Activated CD4-positive, alpha-beta T cell treated with anti-CD3 and anti-CD28 coated beads, Interleukin-2, amount 10 ng/mL, durations not matched to agents 24 days and 14 days (primary cell): ENCODE data around the gene HECW1. TPM values are rescaled to one million over a fixed set of nuclear protein-coding genes. Genes with fewer than 3 reads are reported as not detected.

Experiments used
- DNase-seq: peaks from one replicate; pipeline ENCODE4 v3.0.0; 2022
- H3K27ac Mint-ChIP-seq: one replicate; pipeline ENCODE4 v1.8.0; 2022; ENCODE audit warnings: mild to moderate bottlenecking, mixed read lengths
- H3K27me3 Mint-ChIP-seq: one replicate; pipeline ENCODE4 v1.8.0; 2022; ENCODE audit warnings: mixed read lengths
- H3K36me3 Mint-ChIP-seq: one replicate; pipeline ENCODE4 v1.8.0; 2022; ENCODE audit warnings: low read depth, mild to moderate bottlenecking, mixed read lengths
- H3K4me1 Mint-ChIP-seq: one replicate; pipeline ENCODE4 v1.8.0; 2021; ENCODE audit warnings: mixed read lengths
- H3K4me3 Mint-ChIP-seq: one replicate; pipeline ENCODE4 v1.8.0; 2022; ENCODE audit warnings: mild to moderate bottlenecking, moderate library complexity, mixed read lengths
- H3K9me3 Mint-ChIP-seq: one replicate; pipeline ENCODE4 v1.8.0; 2021; ENCODE audit warnings: mixed read lengths
- intact Hi-C: fragments of 100-400 bp; cut with micrococcal nuclease; formaldehyde crosslinking; loops from one replicate; pipeline ENCODE4 v1.15.1; 2023
- total RNA-seq: library from RNA; stranded (reverse); gene quantifications from 2 replicates; pipeline ENCODE4 v1.2.3, GENCODE V29; 2022

HECW1 gene
- total RNA-seq, 1 donor from 2014 or later = not detected

GRCh38 chr7:43142703-43143102 lies 30.3 kb downstream of the HECW1 start:
- no peaks in the 10 kb centered on the region for H3K9me3 Mint-ChIP-seq
- no peak for DNase-seq
- no peaks in the 10 kb centered on the region for H3K4me1 Mint-ChIP-seq
- H3K27me3 Mint-ChIP-seq = peaks cover 3% of the 10 kb centered on the region
- H3K27ac Mint-ChIP-seq = no peak overlapping the region
- intact Hi-C loops = no loop called here
- no peaks in the 10 kb centered on the region for H3K36me3 Mint-ChIP-seq
- no peak overlapping the region for H3K4me3 Mint-ChIP-seq

- Mint-ChIP-seq H3K9me3 (no peaks in the 10 kb centered on the region), H3K4me3 (no peak overlapping the region), H3K4me1 (no peaks in the 10 kb centered on the region), H3K27me3 (peaks cover 9% of the 10 kb centered on the region), H3K36me3 (no peaks in the 10 kb centered on the region), H3K27ac (no peak overlapping the region)
- DNase-seq = no peak
- intact Hi-C loops = no loop called here
Measured at GRCh38 chr7:43143918-43144589, 31.6 kb downstream of the HECW1 start.

- H3K9me3 Mint-ChIP-seq = no peaks in the 10 kb centered on the region
- intact Hi-C loops = no loop called here
- no peak overlapping the region for H3K4me3 Mint-ChIP-seq
- no peaks in the 10 kb centered on the region for H3K36me3 Mint-ChIP-seq
- no peak overlapping the region for H3K27ac Mint-ChIP-seq
- DNase-seq = no peak
- H3K27me3 Mint-ChIP-seq = peaks cover 13% of the 10 kb centered on the region
- H3K4me1 Mint-ChIP-seq = no peaks in the 10 kb centered on the region
Measured at GRCh38 chr7:43148161-43148731, 35.8 kb downstream of the HECW1 start.

- H3K27me3 Mint-ChIP-seq = peaks cover 13% of the 10 kb centered on the region
- no peak for DNase-seq
- H3K27ac Mint-ChIP-seq = no peak overlapping the region
- H3K36me3 Mint-ChIP-seq = no peaks in the 10 kb centered on the region
- intact Hi-C loops = no loop called here
- no peak overlapping the region for H3K4me3 Mint-ChIP-seq
- H3K9me3 Mint-ChIP-seq = no peaks in the 10 kb centered on the region
- H3K4me1 Mint-ChIP-seq = no peaks in the 10 kb centered on the region
Measured at GRCh38 chr7:43151076-43151475, 38.6 kb downstream of the HECW1 start.

- DNase-seq = no peak
- no peaks in the 10 kb centered on the region for H3K36me3 Mint-ChIP-seq
- H3K4me1 Mint-ChIP-seq = no peaks in the 10 kb centered on the region
- H3K27ac Mint-ChIP-seq = no peak overlapping the region
- no peaks in the 10 kb centered on the region for H3K9me3 Mint-ChIP-seq
- intact Hi-C loops = no loop called here
- peaks cover 13% of the 10 kb centered on the region for H3K27me3 Mint-ChIP-seq
- no peak overlapping the region for H3K4me3 Mint-ChIP-seq
Measured at GRCh38 chr7:43152696-43153095, 40.2 kb downstream of the HECW1 start.

- intact Hi-C loops = no loop called here
- no peaks in the 10 kb centered on the region for H3K36me3 Mint-ChIP-seq
- peaks cover 8% of the 10 kb centered on the region for H3K27me3 Mint-ChIP-seq
- DNase-seq = no peak
- H3K4me3 Mint-ChIP-seq = no peak overlapping the region
- no peak overlapping the region for H3K27ac Mint-ChIP-seq
- H3K4me1 Mint-ChIP-seq = no peaks in the 10 kb centered on the region
- H3K9me3 Mint-ChIP-seq = no peaks in the 10 kb centered on the region
Measured at GRCh38 chr7:43155636-43156035, 43.2 kb downstream of the HECW1 start.

GRCh38 chr7:43163885-43164284 lies 51.4 kb downstream of the HECW1 start:
- Mint-ChIP-seq H3K27me3 (peaks cover 2% of the 10 kb centered on the region), H3K4me1 (no peaks in the 10 kb centered on the region), H3K9me3 (no peaks in the 10 kb centered on the region), H3K4me3 (no peak overlapping the region), H3K36me3 (no peaks in the 10 kb centered on the region), H3K27ac (no peak overlapping the region)
- no peak for DNase-seq
- intact Hi-C loops = no loop called here

- intact Hi-C loops = no loop called here
- Mint-ChIP-seq H3K9me3 (no peaks in the 10 kb centered on the region), H3K4me1 (no peaks in the 10 kb centered on the region), H3K36me3 (no peaks in the 10 kb centered on the region), H3K27me3 (peaks cover 2% of the 10 kb centered on the region), H3K4me3 (no peak overlapping the region), H3K27ac (no peak overlapping the region)
- no peak for DNase-seq
Measured at GRCh38 chr7:43164757-43165156, 52.3 kb downstream of the HECW1 start.

- intact Hi-C loops = no loop called here
- H3K9me3 Mint-ChIP-seq = no peaks in the 10 kb centered on the region
- H3K4me1 Mint-ChIP-seq = no peaks in the 10 kb centered on the region
- DNase-seq = no peak
- no peak overlapping the region for H3K4me3 Mint-ChIP-seq
- H3K36me3 Mint-ChIP-seq = no peaks in the 10 kb centered on the region
- no peak overlapping the region for H3K27ac Mint-ChIP-seq
- peaks cover 2% of the 10 kb centered on the region for H3K27me3 Mint-ChIP-seq
Measured at GRCh38 chr7:43166686-43167085, 54.2 kb downstream of the HECW1 start.

- intact Hi-C loops = no loop called here
- H3K9me3 Mint-ChIP-seq = no peaks in the 10 kb centered on the region
- H3K4me3 Mint-ChIP-seq = no peak overlapping the region
- no peak overlapping the region for H3K27ac Mint-ChIP-seq
- DNase-seq = no peak
- no peaks in the 10 kb centered on the region for H3K4me1 Mint-ChIP-seq
- no peaks in the 10 kb centered on the region for H3K36me3 Mint-ChIP-seq
- peaks cover 2% of the 10 kb centered on the region for H3K27me3 Mint-ChIP-seq
Measured at GRCh38 chr7:43169076-43169475, 56.6 kb downstream of the HECW1 start.

- no peaks in the 10 kb centered on the region for H3K36me3 Mint-ChIP-seq
- DNase-seq = no peak
- H3K4me3 Mint-ChIP-seq = no peak overlapping the region
- no peak overlapping the region for H3K27ac Mint-ChIP-seq
- intact Hi-C loops = no loop called here
- H3K4me1 Mint-ChIP-seq = no peaks in the 10 kb centered on the region
- H3K9me3 Mint-ChIP-seq = no peaks in the 10 kb centered on the region
- peaks cover 4% of the 10 kb centered on the region for H3K27me3 Mint-ChIP-seq
Measured at GRCh38 chr7:43170571-43170970, 58.1 kb downstream of the HECW1 start.

GRCh38 chr7:43175570-43176200 lies 63.2 kb downstream of the HECW1 start:
- DNase-seq = no peak
- H3K9me3 Mint-ChIP-seq = no peaks in the 10 kb centered on the region
- H3K27ac Mint-ChIP-seq = no peak overlapping the region
- H3K27me3 Mint-ChIP-seq = peaks cover 2% of the 10 kb centered on the region
- no peaks in the 10 kb centered on the region for H3K36me3 Mint-ChIP-seq
- intact Hi-C loops = no loop called here
- H3K4me1 Mint-ChIP-seq = no peaks in the 10 kb centered on the region
- no peak overlapping the region for H3K4me3 Mint-ChIP-seq

- Mint-ChIP-seq H3K27ac (no peak overlapping the region), H3K4me1 (no peaks in the 10 kb centered on the region), H3K27me3 (peaks cover 1% of the 10 kb centered on the region), H3K36me3 (no peaks in the 10 kb centered on the region), H3K9me3 (no peaks in the 10 kb centered on the region), H3K4me3 (no peak overlapping the region)
- DNase-seq = no peak
- intact Hi-C loops = no loop called here
Measured at GRCh38 chr7:43179393-43179792, 66.9 kb downstream of the HECW1 start.

GRCh38 chr7:43192806-43193460 lies 80.5 kb downstream of the HECW1 start:
- intact Hi-C loops = no loop called here
- no peaks in the 10 kb centered on the region for H3K9me3 Mint-ChIP-seq
- no peak for DNase-seq
- no peaks in the 10 kb centered on the region for H3K4me1 Mint-ChIP-seq
- H3K27ac Mint-ChIP-seq = no peak overlapping the region
- no peaks in the 10 kb centered on the region for H3K36me3 Mint-ChIP-seq
- H3K4me3 Mint-ChIP-seq = no peak overlapping the region
- peaks cover 2% of the 10 kb centered on the region for H3K27me3 Mint-ChIP-seq
